Endometrium (tissue), 2 donors: ENCODE results near the gene PRKN.

ENCODE experiments used
- FAIRE-seq: peaks from 2 replicates; lab custom pipeline; 2012; peaks lifted over from hg19 to GRCh38; lab: Jason Lieb, UNC
- donor health status: control.
- donor health status: control.

The PRKN gene

DNA sequence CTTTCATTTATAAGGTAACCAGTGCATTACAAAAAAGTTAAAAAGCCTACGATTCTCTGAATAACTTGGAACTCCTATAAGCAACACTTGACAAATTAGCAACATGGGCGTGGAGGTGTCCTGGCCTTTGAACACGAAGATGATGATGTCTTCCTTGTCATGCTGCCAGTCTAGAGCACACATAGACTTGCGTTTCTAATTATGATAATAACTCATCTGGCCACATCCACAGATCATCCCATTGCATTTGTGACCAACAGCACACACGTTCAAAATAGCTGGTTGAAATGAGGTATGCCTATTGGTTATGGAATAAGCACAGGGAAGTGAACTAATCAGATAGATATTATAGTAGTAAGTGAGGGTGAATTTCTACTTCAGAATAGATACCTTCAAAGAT lies 608.9 kb downstream of the PRKN start:
- no peak for FAIRE-seq

- no peak for FAIRE-seq
Measured at GRCh38 chr6:162116902-162117525, 610.6 kb downstream of the PRKN start.

- FAIRE-seq: no peak
Measured at GRCh38 chr6:162109480-162110050, 618.0 kb downstream of the PRKN start.

DNA sequence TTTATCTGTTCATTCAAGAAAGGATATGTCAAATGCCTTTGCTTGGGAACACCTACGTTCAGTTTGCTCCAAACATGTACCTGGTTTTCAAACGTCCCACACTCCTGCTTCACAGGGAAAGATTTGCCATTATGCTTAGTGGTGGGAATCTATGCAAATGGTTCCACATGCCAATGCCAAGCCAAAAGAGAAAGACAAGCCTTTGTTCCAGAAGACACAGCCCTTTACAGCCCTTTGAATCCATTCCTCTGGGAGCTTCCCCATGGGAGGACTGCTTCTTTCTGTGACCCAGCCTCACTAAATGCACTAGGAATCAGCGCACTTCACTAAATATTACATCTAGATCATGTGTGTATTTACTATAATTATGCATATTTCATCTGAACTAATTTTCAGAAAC lies 619.5 kb downstream of the PRKN start:
- FAIRE-seq: no peak

DNA sequence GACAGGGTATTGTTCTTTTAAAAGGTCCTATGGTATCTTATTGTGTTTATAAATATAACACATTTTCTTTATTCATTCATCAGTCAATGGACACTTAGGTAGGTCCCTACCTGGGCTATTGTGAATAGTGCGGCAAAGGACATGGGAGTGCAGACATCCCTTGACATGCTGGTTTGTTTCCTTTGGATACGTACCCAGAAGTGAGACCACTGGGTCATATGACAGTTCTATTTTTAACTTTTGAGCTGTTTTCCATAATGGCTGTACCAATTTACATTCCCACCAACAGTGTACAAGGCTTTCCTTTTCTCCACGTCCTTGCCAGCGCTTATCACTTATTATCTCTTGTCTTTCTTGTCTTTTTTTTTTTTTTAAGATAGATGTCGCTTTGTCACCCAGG lies 627.5 kb downstream of the PRKN start:
- no peak for FAIRE-seq

DNA sequence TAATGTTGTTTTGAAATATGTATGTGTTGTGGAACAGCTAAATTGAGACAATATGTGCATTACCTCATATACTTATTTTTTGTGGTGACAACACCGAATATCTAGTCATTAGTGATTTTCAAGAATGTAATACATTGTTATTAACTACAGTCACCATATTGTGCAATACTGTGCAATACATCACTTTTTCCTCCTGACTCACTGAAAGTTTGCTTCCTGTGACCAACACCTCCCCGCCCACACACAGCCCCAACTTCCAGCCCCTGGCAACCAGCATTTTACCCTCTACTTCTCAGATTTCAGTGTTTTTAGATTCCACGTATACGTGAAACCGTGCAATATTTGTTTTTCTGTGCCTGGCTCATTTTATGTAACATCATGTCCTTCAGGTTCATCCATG lies 627.9 kb downstream of the PRKN start:
- FAIRE-seq: no peak

DNA sequence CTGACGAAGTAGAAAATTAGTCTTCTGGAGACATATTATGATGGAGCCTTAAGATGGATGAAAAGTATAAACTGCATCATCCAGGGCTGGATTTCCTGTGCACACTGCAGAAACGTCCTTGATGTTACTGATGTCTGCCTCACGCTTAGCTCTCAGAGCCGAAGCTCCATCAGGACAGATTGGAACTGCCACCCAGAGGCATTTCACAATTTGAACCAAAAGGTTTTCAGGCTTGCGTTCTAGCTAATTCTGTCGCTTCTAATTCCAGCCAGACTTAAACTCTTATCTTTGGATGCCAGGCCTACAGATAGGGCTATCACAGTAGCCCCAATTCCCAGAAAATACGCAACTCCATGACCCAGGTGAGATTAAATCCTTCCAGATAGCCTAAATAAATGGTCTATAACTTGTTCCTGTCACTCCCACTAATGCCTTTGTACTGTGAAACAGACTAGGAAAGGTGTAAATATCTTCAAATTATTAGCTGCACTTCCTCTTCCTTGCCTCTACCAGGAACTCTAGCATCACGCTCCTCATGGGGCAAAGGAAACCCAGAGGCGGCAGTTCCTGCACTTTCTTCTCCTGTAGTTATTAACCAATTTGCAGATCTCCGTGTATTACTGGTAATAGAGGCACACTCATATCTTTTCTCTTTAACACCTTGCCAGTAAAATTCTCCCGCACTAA lies 634.6 kb downstream of the PRKN start:
- no peak for FAIRE-seq

DNA sequence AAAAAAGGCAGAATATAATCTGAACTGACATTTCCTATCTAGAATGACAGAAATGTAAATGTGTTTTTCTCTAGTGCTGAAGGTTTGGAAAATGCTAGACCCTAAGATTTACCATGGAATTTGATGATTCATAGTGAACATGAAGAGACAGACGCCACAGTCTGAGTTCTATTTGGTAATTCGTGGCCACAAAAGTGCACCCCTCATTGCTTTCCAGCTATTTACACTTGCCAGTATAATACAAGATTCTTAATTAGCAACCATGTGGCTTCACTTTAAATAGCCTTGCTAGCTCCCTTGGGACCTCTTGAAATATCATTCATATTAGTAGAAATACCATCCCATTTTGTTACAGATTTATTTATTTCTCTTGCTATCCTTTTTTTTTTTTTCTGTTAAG lies 636.8 kb downstream of the PRKN start:
- FAIRE-seq: no peak

DNA sequence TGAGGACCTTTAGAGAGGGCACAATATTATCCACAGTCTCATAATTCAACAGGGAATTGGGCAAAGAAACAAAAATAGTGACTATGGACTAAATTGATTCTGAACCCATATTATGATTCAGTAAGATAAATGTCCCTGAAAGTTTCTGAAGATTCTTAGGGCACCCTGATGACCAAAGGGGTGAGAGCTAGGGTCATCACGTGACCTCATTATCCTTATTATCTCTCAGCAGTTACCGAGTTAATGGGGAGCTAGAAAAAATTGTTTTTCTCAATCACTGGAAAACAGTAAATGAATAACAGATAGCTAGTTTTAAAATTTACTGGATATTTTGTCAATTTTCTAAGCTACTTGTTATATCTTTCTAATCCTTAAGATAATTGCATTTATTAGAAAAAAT lies 639.5 kb downstream of the PRKN start:
- no peak for FAIRE-seq

GRCh38 chr6:162085561-162085960 lies 642.0 kb downstream of the PRKN start:
- no peak for FAIRE-seq

GRCh38 chr6:162082520-162082919 lies 645.0 kb downstream of the PRKN start:
- FAIRE-seq: no peak

GRCh38 chr6:162078667-162079066 lies 648.9 kb downstream of the PRKN start:
- FAIRE-seq: no peak

DNA sequence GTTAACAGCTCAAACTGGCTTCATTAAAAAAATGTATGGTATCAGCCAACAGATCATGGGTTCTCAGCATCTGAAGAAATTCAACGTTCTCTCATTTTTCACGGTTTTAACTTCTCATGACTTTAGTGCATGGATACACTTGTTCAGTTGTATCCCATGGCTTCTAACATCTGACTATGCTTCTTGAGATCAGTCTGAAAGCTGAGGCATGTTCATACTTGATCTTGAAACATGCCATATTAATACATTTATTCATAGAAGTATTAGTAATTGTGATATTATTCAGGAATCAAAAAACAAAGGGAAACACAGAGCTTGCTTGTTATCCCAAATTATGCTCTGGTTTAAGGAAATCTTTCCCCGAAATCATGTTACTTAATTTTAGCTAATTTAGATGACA lies 649.4 kb downstream of the PRKN start:
- no peak for FAIRE-seq

GRCh38 chr6:162076816-162077215 lies 650.8 kb downstream of the PRKN start:
- FAIRE-seq: no peak

DNA sequence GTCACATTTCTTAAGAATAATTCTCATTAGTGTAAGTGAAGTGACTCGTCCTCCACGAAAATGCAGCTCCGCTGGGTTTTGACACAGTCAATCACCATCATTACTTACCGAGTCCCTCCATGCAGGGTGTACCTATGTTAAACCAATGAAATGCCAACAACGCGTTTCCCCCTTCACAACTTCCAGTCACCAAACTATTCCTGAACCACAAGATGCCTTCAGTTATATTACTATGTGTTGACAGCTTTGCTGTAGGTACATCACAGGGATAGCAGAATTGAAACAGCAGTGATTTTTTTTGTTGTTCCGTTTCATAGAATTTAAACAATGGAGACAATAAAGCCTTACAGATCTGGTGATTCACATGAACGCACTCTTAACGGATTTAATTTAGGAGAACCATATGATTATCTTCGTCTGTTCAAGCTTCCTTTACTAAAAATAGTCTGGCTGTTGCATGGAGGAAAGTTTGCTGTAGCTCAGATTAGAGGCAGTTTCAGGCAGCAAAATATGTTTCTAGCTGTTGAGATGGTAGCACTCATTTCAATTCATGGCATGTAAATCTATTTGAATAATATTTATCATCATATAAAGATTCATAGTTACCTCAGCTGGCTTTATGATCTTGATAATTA lies 652.8 kb downstream of the PRKN start:
- FAIRE-seq: no peak

- FAIRE-seq: no peak
Measured at GRCh38 chr6:162070639-162071038, 656.9 kb downstream of the PRKN start.

DNA sequence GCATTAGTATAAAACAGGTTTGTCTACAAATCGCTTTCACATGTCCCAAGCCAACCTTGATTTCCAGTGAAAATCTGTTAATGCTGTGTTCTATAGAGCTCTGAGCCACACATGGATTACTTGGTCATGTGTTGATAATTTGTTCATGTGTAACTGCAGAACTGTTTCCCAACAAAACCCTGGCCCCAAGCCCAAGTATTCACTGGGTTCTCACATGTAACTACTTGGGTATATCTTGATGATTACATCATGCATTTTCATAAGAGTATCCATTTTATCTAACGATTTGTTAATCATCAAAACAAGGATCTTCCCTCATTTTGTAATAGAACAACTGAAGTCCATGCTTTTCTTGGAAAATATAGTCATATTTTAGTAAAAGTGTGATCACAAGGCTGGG lies 657.6 kb downstream of the PRKN start:
- no peak for FAIRE-seq

DNA sequence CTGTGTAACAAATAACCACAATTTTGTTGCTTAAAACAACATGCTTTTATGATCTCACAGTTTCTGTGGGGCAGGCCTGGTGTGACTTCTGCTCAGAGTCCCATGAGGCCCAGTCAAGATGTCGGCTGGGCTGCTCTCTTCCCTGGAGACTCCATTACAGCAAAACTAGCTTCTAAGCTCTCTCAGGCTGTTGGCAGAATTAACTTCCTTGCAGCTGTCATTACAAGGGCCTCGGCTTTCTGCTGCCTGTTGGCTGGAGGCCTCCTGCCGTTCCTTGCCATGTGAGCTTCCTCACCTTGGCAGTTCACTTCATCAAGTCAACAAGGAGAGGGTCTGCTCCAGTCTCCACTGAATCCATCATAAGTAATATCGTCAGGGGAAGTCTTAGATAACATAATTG lies 659.2 kb downstream of the PRKN start:
- FAIRE-seq: no peak

DNA sequence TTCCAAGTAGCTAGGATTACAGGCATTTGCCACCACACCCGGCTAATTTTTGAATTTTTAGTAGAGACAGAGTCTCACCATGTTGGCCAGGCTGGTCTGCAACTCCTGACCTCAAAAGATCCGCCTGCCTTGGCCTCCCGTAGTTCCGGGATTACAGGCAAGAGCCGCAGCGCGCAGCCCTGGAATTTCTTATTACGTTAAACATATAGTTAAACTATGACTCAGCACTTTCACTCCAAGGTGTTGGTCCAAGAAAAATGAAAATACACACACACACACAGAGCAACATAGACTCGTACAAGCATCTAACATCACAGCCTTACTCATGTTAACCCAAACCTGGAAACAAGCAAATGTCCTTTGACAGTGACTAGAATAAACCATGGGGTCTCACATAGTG lies 663.9 kb downstream of the PRKN start:
- no peak for FAIRE-seq

DNA sequence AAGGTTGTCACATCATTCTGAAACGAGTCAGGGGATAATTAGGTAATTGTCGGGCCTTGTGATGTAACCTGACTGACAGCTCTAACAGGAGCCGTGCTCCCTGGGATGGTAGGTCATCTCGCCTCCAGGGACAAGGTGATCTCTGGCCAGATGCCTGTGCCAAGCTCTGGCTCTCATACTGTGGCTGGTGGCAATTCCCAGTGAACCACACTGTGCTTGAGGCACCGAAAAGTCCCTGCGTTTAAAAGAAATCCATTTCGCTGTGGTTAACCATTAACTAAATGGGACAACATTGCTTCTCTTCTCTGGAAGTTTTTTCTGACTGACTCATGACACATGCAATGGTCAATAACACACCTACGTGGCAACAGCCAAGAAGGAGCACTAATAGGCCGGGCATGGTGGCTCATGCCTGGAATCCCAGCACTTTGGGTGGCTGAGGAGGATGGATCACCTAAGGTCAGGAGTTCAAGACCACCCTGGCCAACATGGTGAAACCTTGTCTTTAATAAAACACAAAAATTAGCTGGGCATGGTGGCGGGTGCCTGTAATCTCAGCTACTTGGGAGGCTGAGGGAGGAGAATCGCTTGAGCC lies 669.2 kb downstream of the PRKN start:
- FAIRE-seq: no peak

DNA sequence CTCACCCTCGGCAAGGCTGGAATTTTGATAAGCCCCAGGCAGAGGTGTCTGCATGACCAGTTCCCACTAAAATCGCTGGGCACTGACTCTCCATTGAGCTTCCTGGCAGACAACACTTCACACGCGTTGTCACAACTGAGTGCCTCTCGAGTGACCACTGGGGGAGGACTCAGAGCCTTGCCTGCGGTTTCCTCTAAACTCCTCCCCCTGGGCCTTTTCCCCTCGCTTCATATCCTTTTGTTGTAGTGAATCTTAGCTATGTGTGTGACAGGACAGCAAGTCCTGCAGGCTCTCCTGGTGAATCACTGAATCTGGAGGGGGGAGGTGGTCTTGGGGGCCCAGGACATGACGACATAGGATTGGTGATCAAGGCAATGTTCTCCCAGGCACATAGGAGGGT lies 670.8 kb downstream of the PRKN start:
- FAIRE-seq: no peak

DNA sequence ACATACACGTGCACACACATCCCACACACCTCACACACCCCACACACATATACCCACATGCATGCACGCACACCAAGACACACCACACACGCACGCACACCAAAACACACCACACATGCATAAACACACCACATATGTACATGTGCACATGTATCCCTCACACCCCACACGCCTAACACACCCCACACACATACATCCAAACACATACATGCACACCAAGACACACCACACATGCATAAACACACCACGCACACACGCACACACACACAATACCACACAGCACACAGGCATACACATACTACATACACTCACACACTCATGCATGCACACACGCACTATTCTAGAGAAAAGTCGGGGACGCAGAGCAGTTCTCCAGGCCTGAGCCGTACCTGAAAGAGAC lies 671.5 kb downstream of the PRKN start:
- FAIRE-seq: no peak

- FAIRE-seq: no peak
Measured at GRCh38 chr6:162055365-162055764, 672.2 kb downstream of the PRKN start.
